Left lung (tissue), 10 donors: ENCODE results near the gene CAPN12. TPM values are rescaled to one million over a fixed set of nuclear protein-coding genes. Genes with fewer than 3 reads are reported as not detected.

Experiments used
- ATAC-seq: fragments of 200-7000 bp; cut with Tn5 transposase; one replicate; pipeline ENCODE4 v1.9.1; 2020; ENCODE audit warnings: moderate library complexity
- DNase-seq, 4 donors: peaks; one replicate each; pipeline ENCODE4 v3.0.0-alpha.2; 2013 to 2020
- H3K27ac ChIP-seq, 2 donors: fragments of 200-600 bp; sonication (generic) in 1 of 2; one replicate each; pipeline versions ENCODE4 v1.5.0 to v1.8.0; 2020 to 2021
- H3K27me3 ChIP-seq, 2 donors: fragments of 200-600 bp; sonication (generic) in 1 of 2; one replicate each; pipeline versions ENCODE4 v1.5.0 to v1.8.0; 2020 to 2021
- H3K36me3 ChIP-seq, 2 donors: fragments of 200-600 bp; sonication (generic) in 1 of 2; one replicate each; pipeline versions ENCODE4 v1.5.0 to v1.8.0; 2020 to 2021
- H3K4me1 ChIP-seq, 2 donors: fragments of 200-600 bp; one replicate each; pipeline ENCODE4 v1.8.0; 2021
- H3K4me3 ChIP-seq, 2 donors: fragments of 200-600 bp; sonication (generic) in 1 of 2; one replicate each; pipeline versions ENCODE4 v1.5.0 to v1.8.0; 2020 to 2021; ENCODE audit warnings: mild to moderate bottlenecking in 1 of 2
- H3K9me3 ChIP-seq, 2 donors: fragments of 200-600 bp; sonication (generic) in 1 of 2; one replicate each; pipeline versions ENCODE4 v1.5.0 to v1.8.0; 2020 to 2021
- CTCF ChIP-seq, 2 donors: fragments of 200-600 bp; sonication (generic) in 1 of 2; IDR thresholded peaks; one replicate each; pipeline versions ENCODE4 v1.5.0 to v1.8.0; 2021; ENCODE audit warnings: antibody characterized with exemption in 2 of 2
- intact Hi-C, 2 donors: fragments of 100-400 bp; cut with DNase I; formaldehyde crosslinking; loops; one replicate each; pipeline versions ENCODE4 v1.11.2 to v1.14.2; 2022
- polyA plus RNA-seq, 6 donors: library from polyadenylated mRNA; unstranded; fragments of 120-200 nt; gene quantifications; one replicate each; pipeline ENCODE4 v1.2.1, GENCODE V29; 2013; ENCODE audit not compliant: insufficient read length in 6 of 6
- total RNA-seq, 2 donors: library from RNA; stranded (reverse); fragmentation: NEBNext Ultra II Directional; extraction: Animal tissue kit (Norgen Biotek cat#: 25700); gene quantifications; one replicate each; pipeline ENCODE4 v1.2.1, GENCODE V29; 2021
- donor health status: DM: no; HTN: yes; CAD: no.
- donor health status: DM: no; HTN: no; CAD: no.

Gene CAPN12
- total and polyA plus RNA-seq, 8 donors, result 1.6 to 4.9 (median 4.6) TPM

GRCh38 chr19:38686530-38686888 lies 57.8 kb downstream of the CAPN12 start:
- peak overlapping the region; percentile 86 to 96 for H3K27ac ChIP-seq
- peaks cover 47 to 98% of the 10 kb centered on the region in 2 donors for H3K4me1 ChIP-seq

GRCh38 chr19:38685666-38686529 lies 58.4 kb downstream of the CAPN12 start:
- Histone ChIP-seq H3K9me3 (no peaks in the 10 kb centered on the region), H3K27ac (peak overlapping the region; percentile 86 to 96), H3K27me3 (no peaks in the 10 kb centered on the region), H3K4me1 (peaks cover 45 to 98% of the 10 kb centered on the region in 2 donors), H3K36me3 (peaks cover 0 to 4% of the 10 kb centered on the region in 2 donors), H3K4me3 (no peak overlapping the region)
- ATAC-seq (no peak), DNase-seq (no peak)
- TF ChIP-seq CTCF (IDR thresholded peaks at IDR 0.05), result peak; percentile 23 to 35
- intact Hi-C loops, result no loop called here

More at GRCh38 chr19:38686530-38686888, 57.8 kb downstream of the CAPN12 start:
- DNase-seq (no peak), ATAC-seq (no peak)
- H3K4me3 ChIP-seq, result no peak overlapping the region
- no peaks in the 10 kb centered on the region for H3K9me3 ChIP-seq
- no peak for TF ChIP-seq CTCF (IDR thresholded peaks at IDR 0.05)
- peaks cover 0 to 4% of the 10 kb centered on the region in 2 donors for H3K36me3 ChIP-seq
- intact Hi-C loops, result no loop called here
- no peaks in the 10 kb centered on the region for H3K27me3 ChIP-seq

GRCh38 chr19:38684862-38685665 lies 59.2 kb downstream of the CAPN12 start:
- Histone ChIP-seq H3K4me3 (no peak overlapping the region), H3K27me3 (no peaks in the 10 kb centered on the region), H3K4me1 (peaks cover 45 to 98% of the 10 kb centered on the region in 2 donors), H3K36me3 (peaks cover 0 to 2% of the 10 kb centered on the region in 2 donors), H3K9me3 (no peaks in the 10 kb centered on the region), H3K27ac (peak overlapping the region; percentile 86 to 96)
- TF ChIP-seq CTCF (IDR thresholded peaks at IDR 0.05), result no peak
- ATAC-seq, result no peak
- no peak for DNase-seq
- intact Hi-C loops, result no loop called here

- TF ChIP-seq CTCF (IDR thresholded peaks at IDR 0.05), result no peak
- no peak overlapping the region for H3K4me3 ChIP-seq
- peaks cover 43 to 100% of the 10 kb centered on the region in 2 donors for H3K4me1 ChIP-seq
- ATAC-seq, result peak; percentile 68
- peak overlapping the region; percentile 86 to 96 for H3K27ac ChIP-seq
- no peaks in the 10 kb centered on the region for H3K36me3 ChIP-seq
- H3K9me3 ChIP-seq, result no peaks in the 10 kb centered on the region
- H3K27me3 ChIP-seq, result no peaks in the 10 kb centered on the region
- intact Hi-C loops, result no loop called here
- peak in 1 of 4 donors; percentile 85 for DNase-seq
Measured at GRCh38 chr19:38684078-38684861, 60.0 kb downstream of the CAPN12 start.
